ENCODE data around the gene ERI3.

ERI3 gene

DNA sequence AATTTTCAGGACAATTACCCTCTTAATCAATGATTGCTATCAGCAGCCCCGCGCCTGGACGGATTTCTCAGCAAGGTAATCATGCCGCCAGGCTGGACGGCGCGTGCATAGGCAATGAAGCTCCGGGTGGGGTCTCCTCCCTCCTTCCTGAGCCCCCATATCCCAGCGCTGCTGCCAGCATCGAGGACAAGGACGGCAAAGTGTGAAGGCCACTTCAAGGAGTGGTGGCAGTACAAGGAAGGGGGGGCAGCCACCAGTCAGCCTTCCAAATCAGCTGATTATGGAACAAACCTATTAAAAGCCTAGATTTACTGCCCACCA, 90.6 kb downstream of the ERI3 start:
- DNase-seq (ENCODE audit: insufficient read length) = no peak
- no peak for FAIRE-seq
- no peak for TF ChIP-seq POLR2AphosphoS5 (IDR thresholded peaks at IDR 0.05; ENCODE audit: low read depth, low read length)
- no peak for TF ChIP-seq POLR2A (IDR thresholded peaks at IDR 0.05; ENCODE audit: low read depth, low read length)
- TF ChIP-seq TAF1 (IDR thresholded peaks at IDR 0.05; ENCODE audit: borderline replicate concordance, low read depth, low read length) = no peak

DNA sequence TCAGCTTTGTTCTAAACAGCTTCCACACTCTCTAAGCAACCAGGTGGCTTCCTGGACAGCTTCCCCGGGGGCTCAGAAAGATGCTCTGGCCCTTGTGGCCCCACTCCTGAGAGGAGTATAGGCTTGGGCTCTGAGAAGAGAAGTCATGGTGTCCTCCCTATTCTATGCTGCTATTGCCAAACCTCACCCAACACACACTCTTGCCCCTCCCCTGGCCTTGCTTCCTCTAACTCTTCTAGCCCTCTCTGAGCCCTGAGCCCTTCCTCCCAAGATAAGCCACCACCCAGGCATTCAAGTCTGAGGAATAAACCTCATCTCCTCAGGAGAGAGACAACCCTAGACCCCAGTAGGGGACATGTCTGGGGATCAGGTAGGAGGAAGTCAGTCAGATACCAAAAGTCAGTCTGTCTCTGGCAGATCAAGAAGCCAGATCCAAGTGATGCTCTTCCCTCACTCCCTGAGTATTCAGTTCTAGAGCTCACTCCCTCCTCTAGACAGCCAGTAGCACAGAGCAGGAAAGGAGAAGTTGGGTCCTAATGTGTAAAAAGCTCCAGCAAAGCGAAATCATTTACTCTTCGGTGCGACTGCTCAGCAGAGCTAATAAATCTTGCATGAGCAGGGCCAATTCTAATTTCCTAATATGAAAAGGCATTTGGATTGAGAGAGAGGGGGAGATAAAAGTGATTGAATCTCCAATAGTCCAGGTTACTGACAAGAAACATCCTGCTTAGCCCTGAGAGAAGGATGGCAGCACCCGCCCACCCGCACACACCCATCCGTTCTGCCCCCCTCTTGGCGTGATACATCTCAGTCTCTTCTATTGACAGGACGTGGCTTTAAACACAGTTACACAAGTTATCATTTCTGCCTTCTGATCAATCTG, 91.2 kb downstream of the ERI3 start:
- DNase-seq (ENCODE audit: insufficient read length) = no peak

DNA sequence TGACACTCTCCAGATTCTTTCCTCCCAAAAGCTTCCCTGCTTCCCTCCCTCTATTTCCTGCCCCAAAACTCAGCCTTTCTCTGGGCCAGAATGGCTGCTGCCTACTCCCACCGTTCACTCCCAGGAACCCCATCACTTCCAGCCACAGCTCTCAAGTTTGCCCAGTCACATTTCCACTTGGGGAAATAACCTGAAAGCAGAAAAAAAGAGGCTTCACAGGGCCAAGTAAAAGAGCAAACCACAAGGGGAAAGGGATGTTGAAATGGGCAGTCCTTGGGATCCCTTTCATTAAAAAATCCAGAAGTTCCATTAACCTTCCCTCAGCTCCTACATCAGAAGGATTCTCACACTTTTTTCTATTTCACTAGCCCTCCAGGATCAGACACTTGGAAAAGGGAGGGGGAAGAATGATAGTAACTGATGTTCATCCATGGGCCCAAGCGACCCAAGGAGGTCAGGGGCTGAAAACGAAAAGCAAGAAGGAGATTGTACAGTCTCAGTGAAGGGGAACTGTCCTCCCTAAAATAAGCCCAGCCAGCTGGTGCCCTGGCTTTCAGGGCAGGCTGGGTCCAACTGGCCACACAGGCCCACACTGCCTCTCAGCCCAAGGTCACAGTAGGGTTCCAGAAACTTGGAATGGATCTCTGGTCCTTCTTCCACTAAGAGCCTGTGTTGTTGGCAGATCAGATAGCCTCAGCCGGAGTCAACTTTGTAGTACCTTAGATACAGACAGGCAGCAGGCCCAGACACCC, 92.1 kb downstream of the ERI3 start:
- no peak for FAIRE-seq

More for the DNA sequence above, 91.2 kb downstream of the ERI3 start:
- TF ChIP-seq POLR2A (IDR thresholded peaks at IDR 0.05; ENCODE audit: low read depth, low read length) = no peak
- no peak for FAIRE-seq

GRCh38 chr1:44262414-44262813, 92.6 kb downstream of the ERI3 start:
- DNase-seq (ENCODE audit: insufficient read length) (no peak), FAIRE-seq (no peak)
- TF ChIP-seq TAF1 (IDR thresholded peaks at IDR 0.05; ENCODE audit: borderline replicate concordance, low read depth, low read length) (no peak), POLR2AphosphoS5 (IDR thresholded peaks at IDR 0.05; ENCODE audit: low read depth, low read length) (no peak), POLR2A (IDR thresholded peaks at IDR 0.05; ENCODE audit: low read depth, low read length) (no peak)

More for the DNA sequence above, 92.1 kb downstream of the ERI3 start:
- DNase-seq (ENCODE audit: insufficient read length) = no peak
- TF ChIP-seq POLR2A (IDR thresholded peaks at IDR 0.05; ENCODE audit: low read depth, low read length) = no peak
- no peak for TF ChIP-seq POLR2AphosphoS5 (IDR thresholded peaks at IDR 0.05; ENCODE audit: low read depth, low read length)
- no peak for TF ChIP-seq TAF1 (IDR thresholded peaks at IDR 0.05; ENCODE audit: borderline replicate concordance, low read depth, low read length)

DNA sequence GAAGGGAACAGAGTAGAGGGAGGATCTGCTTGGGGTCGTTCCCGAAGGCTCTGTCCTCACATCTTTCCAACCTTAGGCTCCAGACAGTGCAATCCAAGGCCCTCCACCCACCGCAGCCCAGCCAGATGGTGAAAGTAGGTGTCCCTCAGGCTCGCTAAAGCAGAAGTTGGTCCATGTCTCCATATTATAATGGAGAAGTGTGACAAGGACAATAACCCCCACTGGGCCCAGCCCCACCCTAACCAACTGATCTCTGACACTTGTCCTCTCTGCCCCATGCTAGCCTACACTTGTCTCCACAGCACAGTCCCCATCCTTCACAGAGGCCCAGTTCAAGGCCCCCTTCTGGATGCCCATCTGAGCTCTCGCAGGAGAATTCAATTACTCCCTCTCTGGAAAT, 93.1 kb downstream of the ERI3 start:
- no peak for DNase-seq (ENCODE audit: insufficient read length)
- no peak for TF ChIP-seq POLR2AphosphoS5 (IDR thresholded peaks at IDR 0.05; ENCODE audit: low read depth, low read length)
- no peak for TF ChIP-seq POLR2A (IDR thresholded peaks at IDR 0.05; ENCODE audit: low read depth, low read length)
- no peak for TF ChIP-seq TAF1 (IDR thresholded peaks at IDR 0.05; ENCODE audit: borderline replicate concordance, low read depth, low read length)
- FAIRE-seq = no peak

- DNase-seq (ENCODE audit: insufficient read length) (no peak), FAIRE-seq (no peak)
- no peak for TF ChIP-seq POLR2AphosphoS5 (IDR thresholded peaks at IDR 0.05; ENCODE audit: low read depth, low read length)
- TF ChIP-seq TAF1 (IDR thresholded peaks at IDR 0.05; ENCODE audit: borderline replicate concordance, low read depth, low read length) = no peak
- TF ChIP-seq POLR2A (IDR thresholded peaks at IDR 0.05; ENCODE audit: low read depth, low read length) = no peak
These were observed 93.8 kb downstream of the ERI3 start for GRCh38 chr1:44261171-44261817.

- DNase-seq (ENCODE audit: insufficient read length) (no peak), FAIRE-seq (no peak)
These were observed 94.3 kb downstream of the ERI3 start for GRCh38 chr1:44260792-44261170.

DNA sequence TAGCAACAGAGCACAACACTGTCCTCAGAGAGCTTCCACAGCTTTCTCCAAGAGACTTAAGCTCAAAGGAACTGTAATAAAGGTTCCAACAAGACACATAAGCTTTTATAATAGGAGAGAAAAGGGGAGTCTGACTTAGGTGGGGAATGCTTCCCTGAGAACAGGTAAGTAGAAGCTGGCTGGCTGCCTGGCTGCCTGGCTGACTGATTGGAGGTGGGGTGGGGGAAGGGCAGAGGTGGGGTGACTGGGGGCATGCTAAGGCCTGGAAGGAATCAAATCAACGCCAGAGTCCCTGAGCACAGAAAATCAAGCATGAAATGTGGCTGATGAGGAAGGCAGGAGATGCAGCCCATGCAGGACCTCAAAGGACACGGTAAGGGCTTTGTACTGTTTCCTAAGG, 96.0 kb downstream of the ERI3 start:
- TF ChIP-seq POLR2AphosphoS5 (IDR thresholded peaks at IDR 0.05; ENCODE audit: low read depth, low read length) (no peak), POLR2A (IDR thresholded peaks at IDR 0.05; ENCODE audit: low read depth, low read length) (no peak), TAF1 (IDR thresholded peaks at IDR 0.05; ENCODE audit: borderline replicate concordance, low read depth, low read length) (no peak)

More at GRCh38 chr1:44260792-44261170, 94.3 kb downstream of the ERI3 start:
- TF ChIP-seq POLR2AphosphoS5 (IDR thresholded peaks at IDR 0.05; ENCODE audit: low read depth, low read length) = no peak

DNA sequence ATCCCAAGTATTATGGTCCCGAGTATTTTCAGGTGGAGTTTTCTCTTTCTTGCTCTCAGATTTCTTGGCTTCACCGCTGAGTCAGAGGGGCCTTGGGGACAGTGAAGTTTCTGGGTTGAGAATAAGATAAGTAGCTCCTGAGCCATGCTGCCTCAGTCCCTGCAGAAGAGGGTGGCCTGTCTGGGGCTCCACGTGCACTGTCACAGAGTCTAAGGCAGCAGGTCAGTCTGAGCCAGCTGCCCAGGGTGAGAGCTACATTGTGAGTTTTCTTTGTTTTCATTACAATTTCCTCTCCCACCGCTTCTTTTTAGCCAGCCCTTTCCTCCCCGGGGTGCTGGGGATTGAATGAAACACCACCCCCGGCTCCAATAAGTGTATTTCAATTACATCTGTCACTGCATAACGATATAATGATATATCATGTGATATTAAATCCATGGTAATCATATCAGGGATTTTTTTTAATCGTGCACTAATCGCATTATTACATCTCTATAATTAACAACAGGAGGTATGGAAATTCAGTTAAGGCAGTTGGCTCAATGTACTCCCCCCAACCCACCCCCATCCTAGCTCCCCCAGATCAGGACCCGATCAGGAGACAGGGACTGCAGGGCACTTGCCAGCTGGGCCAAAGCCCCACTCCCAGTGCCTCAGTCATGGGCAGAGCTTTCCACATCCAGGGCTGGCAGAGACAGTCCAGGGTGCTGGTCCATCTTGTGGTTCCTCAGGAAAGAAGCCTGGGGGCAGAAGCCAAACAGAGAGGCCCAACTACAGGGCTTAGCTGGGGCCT, 98.1 kb downstream of the ERI3 start:
- no peak for FAIRE-seq
- DNase-seq (ENCODE audit: insufficient read length) = no peak
- TF ChIP-seq TAF1 (IDR thresholded peaks at IDR 0.05; ENCODE audit: borderline replicate concordance, low read depth, low read length) (no peak), POLR2AphosphoS5 (IDR thresholded peaks at IDR 0.05; ENCODE audit: low read depth, low read length) (no peak), POLR2A (IDR thresholded peaks at IDR 0.05; ENCODE audit: low read depth, low read length) (no peak)

More for the DNA sequence above, 96.0 kb downstream of the ERI3 start:
- FAIRE-seq (no peak), DNase-seq (ENCODE audit: insufficient read length) (no peak)

GRCh38 chr1:44254392-44254910, 100.6 kb downstream of the ERI3 start:
- TF ChIP-seq POLR2A (IDR thresholded peaks at IDR 0.05; ENCODE audit: low read depth, low read length) = no peak
- TF ChIP-seq TAF1 (IDR thresholded peaks at IDR 0.05; ENCODE audit: borderline replicate concordance, low read depth, low read length) = no peak
- no peak for TF ChIP-seq POLR2AphosphoS5 (IDR thresholded peaks at IDR 0.05; ENCODE audit: low read depth, low read length)
- DNase-seq (ENCODE audit: insufficient read length) (no peak), FAIRE-seq (no peak)

Measured in GM12892 (cell line).